Measurements from ENCODE around the gene OPRD1. TPM values are rescaled to one million over a fixed set of nuclear protein-coding genes. Genes with fewer than 3 reads are reported as not detected.

Gene OPRD1
- total RNA-seq, 4 donors from 2014 or later, result under 0.01 TPM; not detected in 3

DNA sequence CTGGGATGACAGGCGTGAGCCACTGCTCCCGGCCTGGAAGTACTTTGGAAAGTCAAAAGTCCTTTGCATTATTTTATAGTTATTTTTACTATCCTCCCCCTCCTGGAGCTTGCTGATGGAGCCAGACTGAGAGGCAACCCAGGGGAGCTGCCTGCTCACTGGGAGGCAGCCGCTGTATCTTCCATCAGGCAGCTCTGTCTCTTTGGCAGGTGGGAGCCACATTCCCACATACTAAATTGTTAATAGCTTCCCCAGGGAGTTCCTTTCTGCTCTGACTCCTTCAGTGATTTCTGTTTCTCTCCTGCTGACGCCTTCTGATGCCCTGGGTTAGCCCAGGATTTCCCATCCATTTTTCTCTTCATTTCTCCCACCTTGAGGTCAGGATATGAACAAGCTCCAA, 4.9 kb upstream of the OPRD1 start:
- in situ Hi-C loops (cut with MboI; ENCODE audit: low pct_ligation_motif_present in 1 of 4, low pct_unique_long_range_greater_than_20kb in 1 of 4, low sequenced_read_pairs in 3 of 4), result no loop called here
- Histone ChIP-seq H3K27me3 (peaks cover 38% of the 10 kb centered on the region), H3K4me3 (no peak overlapping the region), H3K36me3 (no peaks in the 10 kb centered on the region), H3K9me3 (no peaks in the 10 kb centered on the region), H3K4me1 (no peaks in the 10 kb centered on the region), H3K27ac (no peak overlapping the region)
- intact Hi-C loops (cut with DNase I; ENCODE audit: low total_unique reads), result no loop called here
- TF ChIP-seq EP300 (IDR thresholded peaks at IDR 0.05; ENCODE audit: low read depth) (no peak), POLR2AphosphoS5 (IDR thresholded peaks at IDR 0.05) (no peak), CTCF (IDR thresholded peaks at IDR 0.05) (no peak), POLR2A (IDR thresholded peaks at IDR 0.05) (no peak)
- WGBS, 2 donors (ENCODE audit: low coverage in 1 of 2), result 46 to 53% methylated on average over 4 of the region's 4 CpGs
- no peak for DNase-seq

- Histone ChIP-seq H3K4me3 (no peak overlapping the region), H3K27me3 (peaks cover 47% of the 10 kb centered on the region), H3K9me3 (no peaks in the 10 kb centered on the region), H3K27ac (no peak overlapping the region), H3K4me1 (peaks cover 0 to 3% (median 0%) of the 10 kb centered on the region in 4 donors), H3K36me3 (no peaks in the 10 kb centered on the region)
- DNase-seq, result no peak
- TF ChIP-seq POLR2A (IDR thresholded peaks at IDR 0.05), result no peak
- no peak for TF ChIP-seq POLR2AphosphoS5 (IDR thresholded peaks at IDR 0.05)
- TF ChIP-seq EP300 (IDR thresholded peaks at IDR 0.05; ENCODE audit: low read depth), result no peak
- no peak for TF ChIP-seq CTCF (IDR thresholded peaks at IDR 0.05)
- in situ Hi-C loops (cut with MboI; ENCODE audit: low pct_ligation_motif_present in 1 of 4, low pct_unique_long_range_greater_than_20kb in 1 of 4, low sequenced_read_pairs in 3 of 4) (no loop called here), intact Hi-C loops (cut with DNase I; ENCODE audit: low total_unique reads) (no loop called here)
- 43 to 82% methylated on average over 1 to 4 of the region's 4 CpGs for WGBS, 2 donors (ENCODE audit: low coverage in 1 of 2)
Observed at GRCh38 chr1:28807986-28808385, 4.0 kb upstream of the OPRD1 start.

- Histone ChIP-seq H3K4me3 (no peak overlapping the region), H3K9me3 (no peaks in the 10 kb centered on the region), H3K36me3 (no peaks in the 10 kb centered on the region), H3K27ac (no peak overlapping the region), H3K27me3 (peaks cover 81% of the 10 kb centered on the region), H3K4me1 (peaks cover 0 to 3% (median 0%) of the 10 kb centered on the region in 4 donors)
- 41 to 70% methylated on average over 4 to 9 of the region's 9 CpGs for WGBS, 2 donors (ENCODE audit: low coverage in 1 of 2)
- DNase-seq, result no peak
- TF ChIP-seq POLR2A (IDR thresholded peaks at IDR 0.05), result no peak
- in situ Hi-C loops (cut with MboI; ENCODE audit: low pct_ligation_motif_present in 1 of 4, low pct_unique_long_range_greater_than_20kb in 1 of 4, low sequenced_read_pairs in 3 of 4), result no loop called here
- intact Hi-C loops (cut with DNase I; ENCODE audit: low total_unique reads), result no loop called here
Observed at GRCh38 chr1:28811369-28811765, 603 bp upstream of the OPRD1 start.

DNA sequence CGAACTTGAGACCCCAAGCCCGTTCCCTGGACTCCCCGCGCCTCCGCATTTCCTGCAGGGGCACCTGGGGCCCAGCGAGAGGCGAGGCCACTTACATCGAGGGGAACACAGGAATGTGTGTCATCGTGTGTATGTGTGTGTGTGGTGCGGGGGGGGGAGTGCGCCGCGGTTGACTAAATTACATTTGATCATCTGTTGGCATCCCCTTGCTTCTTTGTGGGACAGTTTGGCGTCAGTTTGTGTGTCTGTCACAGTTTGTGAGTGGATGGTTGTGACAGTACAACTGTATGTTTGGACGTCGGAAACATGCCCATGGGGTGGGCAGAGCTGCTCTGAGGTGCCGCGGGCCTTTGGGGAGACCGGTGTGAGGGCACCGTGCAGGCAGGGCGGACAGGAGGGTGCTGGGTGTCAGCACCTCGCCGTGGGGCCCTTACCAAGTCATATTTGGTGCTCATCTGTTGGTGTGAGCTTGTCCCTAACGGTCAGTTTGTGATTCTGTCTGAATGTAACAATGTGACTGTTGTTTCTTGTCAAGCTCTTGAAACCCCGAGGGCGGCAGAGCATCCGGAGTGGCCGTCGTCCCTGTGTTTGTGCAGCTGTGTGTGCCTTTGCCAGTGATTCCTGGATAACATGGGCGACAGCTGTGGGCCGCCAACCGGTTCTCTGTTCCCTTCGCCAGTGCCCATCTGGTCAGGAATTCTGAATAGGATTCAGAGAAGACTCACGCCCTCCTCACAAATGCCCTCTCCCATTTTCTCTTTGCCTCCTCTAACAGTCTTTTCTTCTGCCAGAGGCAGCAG, 899 bp downstream of the OPRD1 start:
- no peak for TF ChIP-seq CTCF (IDR thresholded peaks at IDR 0.05)
- TF ChIP-seq POLR2A (IDR thresholded peaks at IDR 0.05), result no peak
- TF ChIP-seq EP300 (IDR thresholded peaks at IDR 0.05; ENCODE audit: low read depth), result no peak
- no peak for TF ChIP-seq POLR2AphosphoS5 (IDR thresholded peaks at IDR 0.05)
- no peak for DNase-seq
- Histone ChIP-seq H3K4me1 (peaks cover 0 to 3% (median 0%) of the 10 kb centered on the region in 4 donors), H3K36me3 (no peaks in the 10 kb centered on the region), H3K27ac (no peak overlapping the region), H3K27me3 (peaks cover 91% of the 10 kb centered on the region), H3K9me3 (no peaks in the 10 kb centered on the region), H3K4me3 (no peak overlapping the region)
- intact Hi-C loops (cut with DNase I; ENCODE audit: low total_unique reads), result no loop called here
- WGBS, 2 donors (ENCODE audit: low coverage in 1 of 2), result 44 to 67% methylated on average over 1 to 33 of the region's 34 CpGs
- in situ Hi-C loops (cut with MboI; ENCODE audit: low pct_ligation_motif_present in 1 of 4, low pct_unique_long_range_greater_than_20kb in 1 of 4, low sequenced_read_pairs in 3 of 4), result no loop called here

Data from transverse colon (tissue), 4 donors.